Liver (tissue), 9 donors: Measurements from ENCODE around the gene PPT2. TPM values are rescaled to one million over a fixed set of nuclear protein-coding genes. Genes with fewer than 3 reads are reported as not detected.
A peak's percentile ranks its signal among the peaks of the same experiment; 100 is the strongest.

Experiments used
- DNase-seq: peaks from one replicate; pipeline ENCODE4 v3.0.0-alpha.2; 2017; ENCODE audit warnings: low spot score
- H3K27ac ChIP-seq, 2 donors: one replicate each; pipeline ENCODE4 v1.7.0; 2013; ENCODE audit warnings: inconsistent platforms in 2 of 2, low read length in 2 of 2, control low read depth in 1 of 2, low read depth in 1 of 2, mild to moderate bottlenecking in 1 of 2
- H3K27me3 ChIP-seq, 4 donors: one replicate each; pipeline versions ENCODE4 v1.6.1 to v1.7.0; 2013; ENCODE audit warnings: low read length in 3 of 4, inconsistent platforms in 1 of 4, mild to moderate bottlenecking in 1 of 4, moderate library complexity in 1 of 4; ENCODE audit not compliant: control insufficient read depth in 4 of 4, insufficient read depth in 4 of 4
- H3K36me3 ChIP-seq, 4 donors: one replicate each; pipeline versions ENCODE4 v1.6.1 to v1.7.0; 2013; ENCODE audit warnings: low read length in 3 of 4, mild to moderate bottlenecking in 3 of 4, low read depth in 1 of 4, moderate library complexity in 1 of 4; ENCODE audit not compliant: control insufficient read depth in 4 of 4, insufficient read depth in 3 of 4
- H3K4me1 ChIP-seq, 4 donors: one replicate each; pipeline versions ENCODE4 v1.6.1 to v1.7.0; 2013; ENCODE audit warnings: low read length in 3 of 4, mild to moderate bottlenecking in 3 of 4, moderate library complexity in 1 of 4; ENCODE audit not compliant: control insufficient read depth in 4 of 4, insufficient read depth in 4 of 4
- H3K4me3 ChIP-seq, 3 donors: one replicate each; pipeline versions ENCODE4 v1.6.1 to v1.7.0; 2013; ENCODE audit warnings: low read length in 3 of 3, control low read depth in 1 of 3, low read depth in 1 of 3, mild to moderate bottlenecking in 1 of 3
- H3K9ac ChIP-seq, 2 donors: one replicate each; pipeline ENCODE4 v1.7.0; 2013; ENCODE audit warnings: low read length in 2 of 2, mild to moderate bottlenecking in 2 of 2, moderate library complexity in 2 of 2, control low read depth in 1 of 2, low read depth in 1 of 2
- H3K9me3 ChIP-seq, 4 donors: one replicate each; pipeline versions ENCODE4 v1.6.1 to v1.7.0; 2013; ENCODE audit warnings: low read length in 3 of 4; ENCODE audit not compliant: control insufficient read depth in 4 of 4
- ATF3 ChIP-seq: IDR thresholded peaks from 2 replicates; pipeline ENCODE4 v1.6.1; 2016; ENCODE audit warnings: antibody characterized with exemption
- CTCF ChIP-seq: fragments of 150-350 bp; IDR thresholded peaks from 2 replicates; pipeline ENCODE4 v1.5.1; 2017; ENCODE audit warnings: improper control_type of control experiment, low read depth, low read length; ENCODE audit not compliant: missing input control
- EGR1 ChIP-seq, 2 donors: IDR thresholded peaks; 2 replicates each; pipeline ENCODE4 v1.6.1; 2016 to 2018; ENCODE audit warnings: antibody characterized with exemption in 2 of 2, low read depth in 2 of 2
- FOXA1 ChIP-seq: IDR thresholded peaks from 2 replicates; pipeline ENCODE4 v1.6.1; 2016; ENCODE audit warnings: antibody characterized with exemption
- FOXA2 ChIP-seq: IDR thresholded peaks from 2 replicates; pipeline ENCODE4 v1.6.1; 2016; ENCODE audit warnings: antibody characterized with exemption
- GABPA ChIP-seq, 2 donors: IDR thresholded peaks in 1 of 2; conservative IDR thresholded peaks in 1 of 2; 2 replicates each; pipeline ENCODE4 v1.6.1; 2016; ENCODE audit warnings: antibody characterized with exemption in 2 of 2, mild to moderate bottlenecking in 1 of 2, moderate library complexity in 1 of 2
- HNF4A ChIP-seq, 2 donors: conservative IDR thresholded peaks; 2 replicates each; pipeline ENCODE4 v1.6.1; 2016; ENCODE audit warnings: antibody characterized with exemption in 2 of 2, mild to moderate bottlenecking in 2 of 2
- HNF4G ChIP-seq: IDR thresholded peaks from 2 replicates; pipeline ENCODE4 v1.6.1; 2016; ENCODE audit warnings: antibody characterized with exemption
- JUND ChIP-seq, 2 donors: IDR thresholded peaks; 2 replicates each; pipeline ENCODE4 v1.6.1; 2016; ENCODE audit warnings: antibody characterized with exemption in 2 of 2
- MAX ChIP-seq: IDR thresholded peaks from 2 replicates; pipeline ENCODE4 v1.6.1; 2016; ENCODE audit warnings: antibody characterized with exemption
- RAD21 ChIP-seq, 2 donors: IDR thresholded peaks; 2 replicates each; pipeline ENCODE4 v1.6.1; 2016; ENCODE audit warnings: antibody characterized with exemption in 2 of 2, mild to moderate bottlenecking in 2 of 2
- REST ChIP-seq: IDR thresholded peaks from 2 replicates; pipeline ENCODE4 v1.6.1; 2016; ENCODE audit warnings: antibody characterized with exemption, mild to moderate bottlenecking
- RXRA ChIP-seq, 2 donors: IDR thresholded peaks; 2 replicates each; pipeline ENCODE4 v1.6.1; 2017 to 2018; ENCODE audit warnings: antibody characterized with exemption in 2 of 2, mild to moderate bottlenecking in 1 of 2
- SP1 ChIP-seq: IDR thresholded peaks from 2 replicates; pipeline ENCODE4 v1.6.1; 2018; ENCODE audit warnings: antibody characterized with exemption, mild to moderate bottlenecking
- TAF1 ChIP-seq: conservative IDR thresholded peaks from 2 replicates; pipeline ENCODE4 v1.6.1; 2016; ENCODE audit warnings: antibody characterized with exemption, mild to moderate bottlenecking
- YY1 ChIP-seq: IDR thresholded peaks from 2 replicates; pipeline ENCODE4 v1.6.1; 2016; ENCODE audit warnings: antibody characterized with exemption, mild to moderate bottlenecking
- ZBTB33 ChIP-seq: IDR thresholded peaks from 2 replicates; pipeline ENCODE4 v1.6.1; 2016; ENCODE audit warnings: antibody characterized with exemption
- WGBS: extraction: QIAGEN DNeasy Blood & Tissue Kit; methylation state at CpG from one replicate; pipeline ENCODE4 v1.1.7; 2013; 5-methylcytosine and 5-hydroxymethylcytosine counted together
- polyA plus RNA-seq, 2 donors: library from polyadenylated mRNA; stranded (reverse) in 1 of 2; unstranded in 1 of 2; fragments of 200-250 nt in 1 of 2; fragments of >200 nt in 1 of 2; fragmentation: Nextera tagmentation in 1 of 2; extraction: Ambion mirVana in 1 of 2; gene quantifications; one replicate each; pipeline versions ENCODE4 v1.2.1 to v1.2.3, GENCODE V29; 2013 to 2015
- total RNA-seq, 2 donors: library from RNA; depleted of rRNA; stranded (reverse); fragments of >200 nt; gene quantifications; one replicate each; pipeline ENCODE4 v1.2.3, GENCODE V29; 2014
- donor health status: healthy.
- donor health status: healthy.
- donor health status: healthy.
- donor health status: healthy.
- donor health status: healthy.

The PPT2 gene
- total and polyA plus RNA-seq, 4 donors, result 7.6 to 47.4 (median 15.1) TPM

GRCh38 chr6:32177788-32178546 is 24.0 kb downstream of the PPT2 start, which contains the start of gene RNF5 (continued):
- TF ChIP-seq ATF3 (no peak), RXRA (IDR thresholded peaks at IDR 0.05) (peak in 1 of 2 donors; percentile 71), CTCF (no peak), TAF1 (peak; percentile 50), MAX (peak; percentile 92), FOXA1 (peak; percentile 33), GABPA (IDR thresholded peaks at IDR 0.05 in 1 of 2, conservative IDR thresholded peaks at IDR 0.05 in 1 of 2) (peak in 1 of 2 donors; percentile 74), SP1 (peak; percentile 98)

GRCh38 chr6:32178547-32179440 is 24.9 kb downstream of the PPT2 start:
- Histone ChIP-seq H3K27me3 (no peaks in the 10 kb centered on the region), H3K9ac (peak overlapping the region; percentile 45 to 98), H3K9me3 (no peaks in the 10 kb centered on the region), H3K36me3 (peaks cover 0 to 22% (median 10%) of the 10 kb centered on the region in 4 donors), H3K4me1 (peaks cover 0 to 47% (median 42%) of the 10 kb centered on the region in 4 donors), H3K27ac (peak overlapping the region; percentile 95 to 96), H3K4me3 (peak overlapping the region; percentile 49 to 97 (median 78))
- TF ChIP-seq FOXA1, result no peak
- no peak for TF ChIP-seq HNF4G
- no peak for TF ChIP-seq GABPA (IDR thresholded peaks at IDR 0.05 in 1 of 2, conservative IDR thresholded peaks at IDR 0.05 in 1 of 2)
- no peak for TF ChIP-seq CTCF
- no peak for TF ChIP-seq ATF3
- no peak for TF ChIP-seq FOXA2
- TF ChIP-seq RAD21 (IDR thresholded peaks at IDR 0.05), result no peak
- no peak for TF ChIP-seq REST
- no peak for TF ChIP-seq RXRA (IDR thresholded peaks at IDR 0.05)
- TF ChIP-seq HNF4A (conservative IDR thresholded peaks at IDR 0.05), result no peak
- no peak for TF ChIP-seq TAF1
- TF ChIP-seq YY1, result no peak
- TF ChIP-seq MAX, result no peak
- TF ChIP-seq EGR1 (IDR thresholded peaks at IDR 0.05; ENCODE audit: low read depth in 2 of 2), result no peak
- TF ChIP-seq JUND (IDR thresholded peaks at IDR 0.05), result no peak
- TF ChIP-seq SP1, result no peak
- TF ChIP-seq ZBTB33, result no peak
- 3% methylated on average over 24 of the region's 24 CpGs for WGBS
- peak; percentile 52 for DNase-seq
